Measurements from ENCODE around the gene TOP3B. TPM values are rescaled to one million over a fixed set of nuclear protein-coding genes. Genes with fewer than 3 reads are reported as not detected.
"Not testable (repeated sequence)": the region's sequence is repeated elsewhere in the genome, so short reads cannot be mapped to it uniquely, and the experiment has no call there.

TOP3B gene
- total RNA-seq, 2 donors from 2014 or later, result 13.5 to 16.2 TPM

GRCh38 chr22:21919526-21920307 lies 62.9 kb downstream of the TOP3B start:
- intact Hi-C loops (cut with DNase I), result no loop called here
- DNase-seq (no peak), ATAC-seq (no peak)

GRCh38 chr22:21918466-21919185 lies 64.0 kb downstream of the TOP3B start:
- intact Hi-C loops (cut with DNase I), result no loop called here
- no peak for ATAC-seq
- DNase-seq, result no peak

- ATAC-seq (no peak), DNase-seq (no peak)
- intact Hi-C loops (cut with DNase I), result no loop called here
Observed at GRCh38 chr22:21917959-21918261, 64.7 kb downstream of the TOP3B start.

- ATAC-seq, result peak; percentile 69 to 70
Observed at GRCh38 chr22:21917181-21917958, 65.2 kb downstream of the TOP3B start.

GRCh38 chr22:21916309-21916918 lies 66.2 kb downstream of the TOP3B start:
- ATAC-seq (no peak), DNase-seq (no peak)
- intact Hi-C loops (cut with DNase I), result no loop called here

More at GRCh38 chr22:21917181-21917958, 65.2 kb downstream of the TOP3B start:
- intact Hi-C loops (cut with DNase I), result no loop called here
- DNase-seq, result no peak

- ATAC-seq, result no peak
- intact Hi-C loops (cut with DNase I), result no loop called here
- no peak for DNase-seq
Observed at GRCh38 chr22:21915624-21916308, 66.8 kb downstream of the TOP3B start.

GRCh38 chr22:21914033-21914642 lies 68.4 kb downstream of the TOP3B start:
- intact Hi-C loops (cut with DNase I); DNase-seq; ATAC-seq: not testable (repeated sequence)

GRCh38 chr22:21910367-21910766 lies 72.2 kb downstream of the TOP3B start:
- intact Hi-C loops (cut with DNase I); ATAC-seq; DNase-seq: not testable (repeated sequence)

GRCh38 chr22:21909871-21910270 lies 72.7 kb downstream of the TOP3B start:
- ATAC-seq, result no peak
- intact Hi-C loops (cut with DNase I), result no loop called here
- DNase-seq, result no peak

GRCh38 chr22:21907638-21908522 lies 74.7 kb downstream of the TOP3B start:
- intact Hi-C loops (cut with DNase I), result no loop called here
- no peak for DNase-seq
- ATAC-seq, result no peak

Other genes with a start within 250 kb of the TOP3B start
- gene YPEL1, start 247.0 kb downstream of the TOP3B start, total RNA-seq, result 1 to 10 TPM; 4.6 to 5.3 TPM
- gene MAPK1, start 115.1 kb downstream of the TOP3B start, total RNA-seq, result 100 to 1,000 TPM in 1 of 2 donors, 10 to 100 TPM in 1; 98.3 to 104 TPM
- gene PPM1F, start 29.9 kb downstream of the TOP3B start, total RNA-seq, result 10 to 100 TPM; 33.1 TPM